H54 (cell line): ENCODE results near the gene CHST12.

Experiments used
- DNase-seq: peaks from one replicate; pipeline ENCODE4 v3.0.0; 2011; ENCODE audit warnings: low spot score, mixed read lengths; ENCODE audit not compliant: insufficient read length
- FAIRE-seq: peaks from 3 replicates; lab custom pipeline; 2011; peaks lifted over from hg19 to GRCh38; lab: Jason Lieb, UNC
- POLR2A ChIP-seq: IDR thresholded peaks from 2 replicates; pipeline ENCODE4 v1.6.1; 2011; ENCODE audit warnings: low read depth, mild to moderate bottlenecking, low read length

CHST12 gene

GRCh38 chr7:2425749-2426148 is 22.3 kb downstream of the CHST12 start:
- no peak for TF ChIP-seq POLR2A
- no peak for FAIRE-seq
- DNase-seq = no peak

- FAIRE-seq = no peak
- DNase-seq = peak; percentile 72
- TF ChIP-seq POLR2A = no peak
Measured at GRCh38 chr7:2431260-2431867, 28.0 kb downstream of the CHST12 start.

GRCh38 chr7:2432910-2433712 is 29.7 kb downstream of the CHST12 start:
- TF ChIP-seq POLR2A = no peak
- FAIRE-seq (no peak), DNase-seq (no peak)

- TF ChIP-seq POLR2A = no peak
- no peak for FAIRE-seq
- no peak for DNase-seq
Measured at GRCh38 chr7:2433713-2434550, 30.5 kb downstream of the CHST12 start.

GRCh38 chr7:2435146-2435545 is 31.7 kb downstream of the CHST12 start:
- DNase-seq = no peak
- TF ChIP-seq POLR2A = no peak
- FAIRE-seq = no peak

GRCh38 chr7:2436341-2437104 is 33.1 kb downstream of the CHST12 start:
- DNase-seq (no peak), FAIRE-seq (no peak)
- no peak for TF ChIP-seq POLR2A

- FAIRE-seq (no peak), DNase-seq (no peak)
- TF ChIP-seq POLR2A = no peak
Measured at GRCh38 chr7:2437136-2437535, 33.7 kb downstream of the CHST12 start.

- FAIRE-seq = no peak
- DNase-seq = no peak
- no peak for TF ChIP-seq POLR2A
Measured at GRCh38 chr7:2437537-2438148, 34.2 kb downstream of the CHST12 start.

- FAIRE-seq (no peak), DNase-seq (no peak)
Measured at GRCh38 chr7:2438186-2438585, 34.8 kb downstream of the CHST12 start.

GRCh38 chr7:2438775-2439174 is 35.4 kb downstream of the CHST12 start:
- no peak for TF ChIP-seq POLR2A
- DNase-seq (no peak), FAIRE-seq (no peak)

More at GRCh38 chr7:2438186-2438585, 34.8 kb downstream of the CHST12 start:
- TF ChIP-seq POLR2A = no peak

- no peak for DNase-seq
- TF ChIP-seq POLR2A = no peak
- no peak for FAIRE-seq
Measured at GRCh38 chr7:2440608-2441245, 37.3 kb downstream of the CHST12 start.

GRCh38 chr7:2441430-2442058 is 38.1 kb downstream of the CHST12 start:
- DNase-seq (no peak), FAIRE-seq (no peak)
- no peak for TF ChIP-seq POLR2A
